Smooth muscle cell (in vitro differentiated cells): ENCODE results near the gene ADAM20. TPM values are rescaled to one million over a fixed set of nuclear protein-coding genes. Genes with fewer than 3 reads are reported as not detected.

ENCODE experiments used
- DNase-seq: peaks from one replicate; lab custom pipeline; 2025; ENCODE audit not compliant: unreplicated experiment; lab: John Stamatoyannopoulos, UW
- H2AFZ ChIP-seq: fragments of 200-600 bp; sonication (generic); 2 replicates; pipeline ENCODE4 v1.6.0; 2016; ENCODE audit warnings: antibody characterized with exemption, low read depth, mild to moderate bottlenecking
- H3F3A ChIP-seq: fragments of 200-600 bp; sonication (generic); 2 replicates; pipeline ENCODE4 v1.6.0; 2017; ENCODE audit warnings: antibody characterized with exemption, low read depth
- H3K27ac ChIP-seq: fragments of 200-600 bp; sonication (generic); 2 replicates; pipeline ENCODE4 v1.5.1; 2016; ENCODE audit warnings: low read depth, mild to moderate bottlenecking
- H3K27me3 ChIP-seq: fragments of 200-600 bp; sonication (generic); 2 replicates; pipeline ENCODE4 v1.6.1; 2016; ENCODE audit warnings: low read depth, mild to moderate bottlenecking
- H3K36me3 ChIP-seq: fragments of 200-600 bp; sonication (generic); 2 replicates; pipeline ENCODE4 v1.5.1; 2016; ENCODE audit warnings: low read depth
- H3K4me1 ChIP-seq: fragments of 200-600 bp; sonication (generic); 2 replicates; pipeline ENCODE4 v1.5.1; 2016; ENCODE audit warnings: low read depth
- H3K4me2 ChIP-seq: fragments of 200-600 bp; sonication (generic); 2 replicates; pipeline ENCODE4 v1.6.0; 2016; ENCODE audit warnings: mild to moderate bottlenecking
- H3K4me3 ChIP-seq: fragments of 200-600 bp; sonication (generic); 2 replicates; pipeline ENCODE4 v1.5.1; 2016; ENCODE audit warnings: mild to moderate bottlenecking
- H3K79me2 ChIP-seq: fragments of 200-600 bp; sonication (generic); 2 replicates; pipeline ENCODE4 v1.6.0; 2016; ENCODE audit warnings: low read depth, mild to moderate bottlenecking
- H3K9ac ChIP-seq: fragments of 200-600 bp; sonication (generic); 2 replicates; pipeline ENCODE4 v1.6.0; 2016; ENCODE audit warnings: low read depth
- H3K9me3 ChIP-seq: fragments of 200-600 bp; sonication (generic); replicated peaks from 2 replicates; pipeline ENCODE4 v1.5.1; 2016; ENCODE audit warnings: low read depth
- H4K20me1 ChIP-seq: fragments of 200-600 bp; sonication (generic); 2 replicates; pipeline ENCODE4 v1.6.0; 2016; ENCODE audit warnings: low read depth
- CTCF ChIP-seq: fragments of 200-600 bp; sonication (generic); IDR thresholded peaks from 2 replicates; pipeline ENCODE4 v1.5.1; 2017; ENCODE audit warnings: borderline replicate concordance, mild to moderate bottlenecking, antibody characterized with exemption; ENCODE audit not compliant: insufficient read depth, poor library complexity, severe bottlenecking
- WGBS: methylation state at CpG from one replicate; pipeline ENCODE4 v1.1.7; 2016; ENCODE audit warnings: low lambda C conversion rate; 5-methylcytosine and 5-hydroxymethylcytosine counted together
- polyA plus RNA-seq: library from polyadenylated mRNA; unstranded; fragments of >200 nt; fragmentation: Nextera tagmentation; extraction: Ambion mirVana; gene quantifications from 2 replicates; pipeline ENCODE4 v1.2.1, GENCODE V29; 2016
- small RNA-seq: library from RNA; depleted of rRNA; stranded (forward); fragments of <200 nt; gene quantifications from one replicate; pipeline ENCODE3, GENCODE V24; 2014
- total RNA-seq: library from RNA; depleted of rRNA; stranded (reverse); fragments of >200 nt; gene quantifications from 2 replicates; pipeline ENCODE4 v1.2.3, GENCODE V29; 2014

The ADAM20 gene
- total and polyA plus RNA-seq, 2 experiments from 2014 or later = 1.1 TPM; not detected in 1

GRCh38 chr14:70473825-70474224, 61.0 kb downstream of the ADAM20 start:
- H4K20me1 ChIP-seq = no peaks in the 10 kb centered on the region
- no peak overlapping the region for H3K4me2 ChIP-seq
- no peaks in the 10 kb centered on the region for H3K9me3 ChIP-seq
- DNase-seq = no peak
- no peak overlapping the region for H3K4me3 ChIP-seq
- no peak for TF ChIP-seq CTCF
- H3K4me1 ChIP-seq = no peaks in the 10 kb centered on the region
- H3K27ac ChIP-seq = no peak overlapping the region
- no peak overlapping the region for H2AFZ ChIP-seq
- H3K79me2 ChIP-seq = no peaks in the 10 kb centered on the region
- no peaks in the 10 kb centered on the region for H3F3A ChIP-seq
- H3K9ac ChIP-seq = no peak overlapping the region
- no peaks in the 10 kb centered on the region for H3K36me3 ChIP-seq
- 66% methylated on average over 2 of the region's 2 CpGs for WGBS
- H3K27me3 ChIP-seq = no peaks in the 10 kb centered on the region

Small RNA genes within 50 kb of the gene (small RNA-seq; reads per million reads assigned to genes)
- not detected for gene RNU6-659P

Other genes starting within 250 kb of the ADAM20 start
- gene COX16, start 175.3 kb downstream of the ADAM20 start, total RNA-seq = 64.7 and 75.2 TPM in 2 replicates
- 106 and 113 TPM in 2 replicates for gene COX16, start 175.3 kb downstream of the ADAM20 start, polyA plus RNA-seq
- 14.8 and 18.0 TPM in 2 replicates for gene SYNJ2BP, start 117.9 kb downstream of the ADAM20 start, total RNA-seq
- gene SYNJ2BP, start 117.9 kb downstream of the ADAM20 start, polyA plus RNA-seq = 18.8 and 22.6 TPM in 2 replicates
- not detected in 2 replicates for gene ADAM21, start 82.8 kb downstream of the ADAM20 start, total RNA-seq
- gene ADAM21, start 82.8 kb downstream of the ADAM20 start, polyA plus RNA-seq = 0.21 TPM in 1 of 2 replicates, not detected in the other
- gene MED6, start 65.7 kb upstream of the ADAM20 start, total RNA-seq = 40.9 and 58.2 TPM in 2 replicates
- gene MED6, start 65.7 kb upstream of the ADAM20 start, polyA plus RNA-seq = 45.0 and 45.6 TPM in 2 replicates
- 2.7 and 4.4 TPM in 2 replicates for gene TTC9, start 106.9 kb upstream of the ADAM20 start, total RNA-seq
- gene TTC9, start 106.9 kb upstream of the ADAM20 start, polyA plus RNA-seq = 1.2 and 1.8 TPM in 2 replicates